ENCODE results near the gene TSEN34. TPM values are rescaled to one million over a fixed set of nuclear protein-coding genes. Genes with fewer than 3 reads are reported as not detected.
"Not testable (repeated sequence)": the region's sequence is repeated elsewhere in the genome, so short reads cannot be mapped to it uniquely, and the experiment has no call there.

TSEN34 gene
- total RNA-seq, 1 donor from 2014 or later, result 27.8 TPM

GRCh38 chr19:54208784-54209057 is 17.6 kb downstream of the TSEN34 start:
- Mint-ChIP-seq H3K9me3 (ENCODE audit: unreplicated experiment) (no peaks in the 10 kb centered on the region), H3K4me3 (ENCODE audit: unreplicated experiment) (no peak overlapping the region), H3K27ac (ENCODE audit: unreplicated experiment) (no peak overlapping the region), H3K36me3 (ENCODE audit: low read depth, unreplicated experiment) (peaks cover 43% of the 10 kb centered on the region), H3K4me1 (ENCODE audit: unreplicated experiment) (peaks cover 10% of the 10 kb centered on the region), H3K27me3 (ENCODE audit: unreplicated experiment) (peaks cover 11% of the 10 kb centered on the region)
- DNase-seq (ENCODE audit: low spot score), result no peak
- no peak for TF ChIP-seq CTCF (IDR thresholded peaks at IDR 0.05; ENCODE audit: unreplicated experiment)

GRCh38 chr19:54209058-54209810 is 18.1 kb downstream of the TSEN34 start:
- TF ChIP-seq CTCF (IDR thresholded peaks at IDR 0.05; ENCODE audit: unreplicated experiment), result no peak
- Mint-ChIP-seq H3K27ac (ENCODE audit: unreplicated experiment) (no peak overlapping the region), H3K27me3 (ENCODE audit: unreplicated experiment) (peaks cover 11% of the 10 kb centered on the region), H3K36me3 (ENCODE audit: low read depth, unreplicated experiment) (peaks cover 43% of the 10 kb centered on the region), H3K9me3 (ENCODE audit: unreplicated experiment) (no peaks in the 10 kb centered on the region), H3K4me1 (ENCODE audit: unreplicated experiment) (peaks cover 8% of the 10 kb centered on the region), H3K4me3 (ENCODE audit: unreplicated experiment) (no peak overlapping the region)
- DNase-seq (ENCODE audit: low spot score), result no peak

DNA sequence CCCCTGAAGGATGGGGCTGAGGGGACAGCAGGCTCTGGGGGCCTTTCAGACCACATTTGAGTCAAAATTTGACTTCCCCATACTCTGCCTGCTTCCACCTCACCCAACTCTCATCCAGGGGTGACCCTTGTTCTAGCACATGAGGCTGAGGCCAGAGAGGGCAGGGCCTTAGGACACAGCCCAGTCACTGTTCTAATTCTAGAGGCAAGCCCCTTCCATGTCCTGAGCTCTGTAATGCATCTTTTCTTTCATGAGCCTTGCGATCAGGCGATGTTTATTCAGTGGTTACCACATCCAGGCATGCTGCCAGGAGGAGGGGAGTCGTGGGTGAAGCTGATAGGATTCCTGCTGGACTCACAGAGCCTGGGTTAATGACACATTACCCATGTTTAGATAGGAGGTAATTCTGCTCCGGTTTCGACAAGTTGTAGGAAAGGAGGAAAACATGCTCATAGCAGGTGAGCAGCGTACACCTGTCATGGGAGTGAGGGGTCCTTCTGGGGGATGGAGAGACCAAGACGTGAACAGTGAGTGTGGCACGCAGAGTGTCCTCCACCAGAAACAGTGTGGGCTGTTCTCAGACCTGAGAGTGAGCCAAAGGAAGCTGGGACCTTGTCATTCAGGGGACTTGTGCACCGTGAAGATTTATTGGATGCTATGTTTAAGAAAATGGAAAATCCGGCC is 18.8 kb downstream of the TSEN34 start:
- peaks cover 39% of the 10 kb centered on the region for H3K36me3 Mint-ChIP-seq (ENCODE audit: low read depth, unreplicated experiment)
- H3K4me1 Mint-ChIP-seq (ENCODE audit: unreplicated experiment), result peaks cover 8% of the 10 kb centered on the region
- peaks cover 11% of the 10 kb centered on the region for H3K27me3 Mint-ChIP-seq (ENCODE audit: unreplicated experiment)
- no peaks in the 10 kb centered on the region for H3K9me3 Mint-ChIP-seq (ENCODE audit: unreplicated experiment)
- no peak for TF ChIP-seq CTCF (IDR thresholded peaks at IDR 0.05; ENCODE audit: unreplicated experiment)
- H3K27ac Mint-ChIP-seq (ENCODE audit: unreplicated experiment), result peak overlapping the region; percentile 62
- no peak for DNase-seq (ENCODE audit: low spot score)
- H3K4me3 Mint-ChIP-seq (ENCODE audit: unreplicated experiment), result no peak overlapping the region

DNA sequence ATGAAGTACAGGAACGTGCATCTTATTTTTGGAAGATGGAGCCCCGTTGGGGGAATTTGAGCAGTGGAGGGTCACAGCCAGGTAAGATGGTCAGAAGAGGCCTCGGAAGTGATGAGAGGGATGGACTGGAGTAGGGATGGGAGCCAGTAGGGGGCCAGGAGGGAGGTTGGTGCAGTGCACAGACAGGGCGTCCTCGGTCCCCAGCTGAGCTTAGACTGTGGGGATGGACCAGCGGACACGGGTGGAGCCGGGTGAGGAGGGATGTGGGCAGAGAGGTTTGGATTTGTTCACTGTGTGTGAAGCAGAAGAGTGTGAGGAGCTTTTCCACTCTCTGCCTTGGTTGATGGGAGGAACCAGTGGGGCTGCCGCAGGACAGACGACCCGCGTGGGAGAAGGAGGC is 20.1 kb downstream of the TSEN34 start:
- Mint-ChIP-seq H3K9me3 (ENCODE audit: unreplicated experiment) (no peaks in the 10 kb centered on the region), H3K36me3 (ENCODE audit: low read depth, unreplicated experiment) (peaks cover 34% of the 10 kb centered on the region), H3K4me1 (ENCODE audit: unreplicated experiment) (peaks cover 8% of the 10 kb centered on the region), H3K4me3 (ENCODE audit: unreplicated experiment) (peak overlapping the region; percentile 26), H3K27me3 (ENCODE audit: unreplicated experiment) (peaks cover 11% of the 10 kb centered on the region), H3K27ac (ENCODE audit: unreplicated experiment) (no peak overlapping the region)
- TF ChIP-seq CTCF (IDR thresholded peaks at IDR 0.05; ENCODE audit: unreplicated experiment), result no peak
- no peak for DNase-seq (ENCODE audit: low spot score)

- H3K9me3 Mint-ChIP-seq (ENCODE audit: unreplicated experiment); H3K4me1 Mint-ChIP-seq (ENCODE audit: unreplicated experiment); DNase-seq (ENCODE audit: low spot score); H3K27ac Mint-ChIP-seq (ENCODE audit: unreplicated experiment): not testable (repeated sequence)
- H3K4me3 Mint-ChIP-seq (ENCODE audit: unreplicated experiment), result peak overlapping the region; percentile 71
- peaks cover 28% of the 10 kb centered on the region for H3K36me3 Mint-ChIP-seq (ENCODE audit: low read depth, unreplicated experiment)
- H3K27me3 Mint-ChIP-seq (ENCODE audit: unreplicated experiment), result peaks cover 12% of the 10 kb centered on the region
These were observed 23.1 kb downstream of the TSEN34 start for GRCh38 chr19:54214217-54214616.

DNA sequence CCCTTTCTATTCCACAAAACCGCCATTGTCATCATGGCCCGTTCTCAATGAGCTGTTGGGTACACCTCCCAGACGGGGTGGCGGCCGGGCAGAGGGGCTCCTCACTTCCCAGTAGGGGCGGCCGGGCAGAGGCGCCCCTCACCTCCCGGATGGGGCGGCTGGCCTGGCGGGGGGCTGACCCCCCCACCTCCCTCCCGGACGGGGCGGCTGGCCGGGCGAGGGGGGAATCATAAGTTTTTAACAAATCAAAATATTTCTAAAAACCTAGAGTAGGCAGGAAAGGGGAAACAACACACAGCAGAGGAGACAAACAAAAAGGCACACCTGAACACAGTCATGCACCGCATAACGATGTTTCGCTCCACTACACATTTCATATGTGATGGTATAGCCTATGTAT is 23.6 kb downstream of the TSEN34 start:
- not testable (repeated sequence) for H3K27ac Mint-ChIP-seq (ENCODE audit: unreplicated experiment); H3K4me3 Mint-ChIP-seq (ENCODE audit: unreplicated experiment); H3K9me3 Mint-ChIP-seq (ENCODE audit: unreplicated experiment); DNase-seq (ENCODE audit: low spot score); H3K4me1 Mint-ChIP-seq (ENCODE audit: unreplicated experiment)
- Mint-ChIP-seq H3K36me3 (ENCODE audit: low read depth, unreplicated experiment) (peaks cover 29% of the 10 kb centered on the region), H3K27me3 (ENCODE audit: unreplicated experiment) (peaks cover 12% of the 10 kb centered on the region)

Measured in endothelial cell (in vitro differentiated cells).